HL-60/S4 treated with retinoic acid at 250 ng/mL for 4 days and 3 days (cell line): ENCODE data around the gene SLC34A1.

Source experiments
- in situ Hi-C: fragments of 300-500 bp; cut with MboI; formaldehyde crosslinking; loops from 2 replicates; pipeline ENCODE4 v1.7.0; 2022; ENCODE audit warnings: low sequenced_read_pairs

SLC34A1 gene

DNA sequence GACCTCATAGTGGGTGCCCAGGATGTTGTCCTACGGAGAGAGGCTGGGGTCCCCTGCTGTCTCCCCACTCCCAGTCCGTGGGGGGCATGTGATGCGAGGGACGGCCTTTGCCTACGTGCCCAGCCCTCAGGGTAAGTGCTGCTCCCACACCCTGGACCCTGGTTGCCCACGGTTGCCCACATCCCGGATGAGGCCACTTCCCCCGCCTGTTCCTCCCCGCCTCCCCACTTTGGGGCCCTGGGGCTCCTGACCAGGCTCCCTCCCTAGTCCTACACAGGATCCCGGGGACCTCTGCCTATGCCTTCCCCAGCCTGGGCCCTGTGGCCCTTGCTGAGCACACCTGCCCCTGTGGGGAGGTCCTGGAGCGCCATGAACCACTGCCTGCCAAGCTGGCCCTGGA lies 1.5 kb downstream of the SLC34A1 start:
- in situ Hi-C loops = no loop called here

GRCh38 chr5:177386542-177386941 lies 2.3 kb downstream of the SLC34A1 start:
- in situ Hi-C loops = no loop called here

- in situ Hi-C loops = no loop called here
Measured at GRCh38 chr5:177387405-177387804, 3.2 kb downstream of the SLC34A1 start.

DNA sequence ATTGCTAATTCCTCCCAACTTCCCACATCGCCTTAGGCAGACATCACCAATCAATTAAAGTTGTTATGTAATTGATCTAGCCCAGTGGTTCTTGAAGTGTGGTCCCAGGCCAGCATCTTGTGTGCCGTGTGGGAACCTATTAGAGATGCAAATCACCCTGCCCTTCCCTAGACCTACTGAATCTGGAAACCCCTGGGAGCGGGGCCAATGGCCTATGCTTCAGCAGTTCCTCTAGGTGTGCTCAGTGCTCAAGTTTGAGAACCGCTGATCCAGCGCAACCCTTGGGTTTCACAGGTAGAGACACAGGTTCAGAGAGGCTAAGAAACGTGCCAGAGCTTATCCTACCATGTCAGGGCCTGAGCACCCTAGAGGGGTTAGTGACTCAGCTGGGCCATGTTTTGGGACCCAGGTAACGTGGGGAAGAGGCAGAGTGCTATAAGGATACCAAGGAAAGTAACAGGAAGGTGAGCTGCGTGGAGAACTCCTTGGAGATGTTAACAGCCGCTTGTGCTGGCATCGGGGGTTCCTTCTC lies 4.4 kb downstream of the SLC34A1 start:
- in situ Hi-C loops = no loop called here

DNA sequence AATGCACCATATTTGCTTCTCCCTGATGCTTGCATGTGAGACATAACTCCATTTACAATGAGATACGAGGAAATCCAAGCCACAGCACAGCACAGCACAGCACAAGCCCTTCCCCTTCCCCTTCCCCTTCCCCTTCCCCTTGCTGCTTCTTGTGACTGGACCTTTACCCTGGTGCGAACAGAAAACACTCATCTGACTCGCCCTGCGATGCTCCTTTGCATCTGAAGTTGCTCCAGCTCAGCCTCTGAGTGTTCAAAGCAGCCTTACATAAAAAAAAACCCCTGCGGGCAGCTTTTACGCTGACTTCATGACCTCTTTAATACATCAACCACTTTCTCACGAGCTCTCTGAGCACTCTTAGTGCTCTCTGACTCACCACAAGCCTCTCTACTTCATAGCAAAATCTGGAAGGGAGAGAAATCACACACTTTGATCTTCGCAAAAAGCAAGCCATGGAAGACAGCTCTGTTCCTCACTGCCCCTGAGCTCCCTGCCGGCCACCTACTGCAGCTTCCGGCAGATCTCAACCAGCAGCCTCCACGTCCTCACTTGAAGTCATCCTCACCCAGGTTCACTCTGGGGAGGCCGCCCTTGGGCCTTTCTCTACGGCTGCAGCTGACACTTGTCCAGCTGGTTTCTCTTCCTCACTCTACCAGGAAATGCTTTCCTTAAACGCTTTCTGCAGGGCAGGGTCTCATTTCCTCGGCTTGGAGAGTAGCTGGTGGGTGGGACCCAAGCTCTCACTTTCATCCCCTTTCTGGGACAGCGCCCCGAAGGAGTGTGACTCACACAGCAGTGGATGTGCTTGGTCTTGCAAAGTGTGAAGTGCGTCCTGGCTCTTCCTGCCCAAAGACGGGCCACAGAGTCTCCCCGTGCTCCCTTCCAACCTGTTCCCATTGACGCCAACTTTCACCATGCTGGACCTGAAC lies 5.3 kb downstream of the SLC34A1 start:
- in situ Hi-C loops = loop anchor here (5.0 kb wide), 1 partner anchor 53 kb away; no protein-coding TSS in a partner anchor

DNA sequence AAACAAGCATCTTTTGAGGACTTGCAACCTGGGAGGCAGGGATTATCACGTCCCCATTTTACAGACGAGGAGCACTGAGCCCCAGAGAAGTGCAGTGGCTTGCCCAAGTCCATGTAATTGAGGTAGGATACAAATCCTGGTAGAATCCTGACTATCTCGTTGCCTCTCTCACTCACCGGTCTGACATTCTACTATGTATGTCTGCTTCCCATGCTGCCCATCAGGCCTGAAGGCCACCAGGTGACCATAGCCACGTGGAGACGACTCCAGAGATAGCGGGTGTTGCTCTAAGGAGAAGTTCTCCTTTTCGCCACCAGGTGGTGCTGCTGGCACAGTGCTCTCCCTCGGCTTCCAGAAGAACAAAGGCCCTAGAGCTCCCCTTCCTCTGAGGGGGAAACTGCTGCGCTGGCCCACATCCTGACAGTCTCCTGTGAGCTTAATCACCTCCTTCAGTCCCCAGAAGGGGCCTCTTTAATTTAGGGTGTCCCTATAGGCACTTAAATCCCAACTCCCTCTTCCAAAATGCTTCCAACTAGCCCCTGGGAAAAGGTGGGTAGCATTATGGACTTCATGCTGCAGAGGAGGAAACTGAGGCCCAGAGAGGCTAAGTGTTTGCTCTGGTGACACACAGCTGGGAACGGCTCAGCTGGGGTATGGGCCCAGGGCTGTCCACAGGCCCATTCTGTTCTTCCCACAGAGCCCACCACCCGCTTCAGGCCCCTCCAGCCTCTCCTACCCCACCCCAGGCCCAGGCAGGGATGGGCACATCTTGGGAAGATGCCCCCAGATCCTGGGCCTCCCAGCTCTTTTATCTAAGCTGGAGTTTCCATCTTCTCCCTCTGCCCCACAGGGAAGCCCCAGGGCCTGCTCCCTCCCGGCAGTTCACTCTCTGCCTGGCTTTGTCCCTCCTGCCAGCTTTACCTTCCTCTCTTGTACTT lies 6.4 kb downstream of the SLC34A1 start:
- in situ Hi-C loops = loop anchor here (5.0 kb wide), 1 partner anchor 52 kb away; no protein-coding TSS in a partner anchor

GRCh38 chr5:177392765-177393164 lies 8.5 kb downstream of the SLC34A1 start:
- in situ Hi-C loops = loop anchor here (5.0 kb wide), 1 partner anchor 50 kb away; no protein-coding TSS in a partner anchor

DNA sequence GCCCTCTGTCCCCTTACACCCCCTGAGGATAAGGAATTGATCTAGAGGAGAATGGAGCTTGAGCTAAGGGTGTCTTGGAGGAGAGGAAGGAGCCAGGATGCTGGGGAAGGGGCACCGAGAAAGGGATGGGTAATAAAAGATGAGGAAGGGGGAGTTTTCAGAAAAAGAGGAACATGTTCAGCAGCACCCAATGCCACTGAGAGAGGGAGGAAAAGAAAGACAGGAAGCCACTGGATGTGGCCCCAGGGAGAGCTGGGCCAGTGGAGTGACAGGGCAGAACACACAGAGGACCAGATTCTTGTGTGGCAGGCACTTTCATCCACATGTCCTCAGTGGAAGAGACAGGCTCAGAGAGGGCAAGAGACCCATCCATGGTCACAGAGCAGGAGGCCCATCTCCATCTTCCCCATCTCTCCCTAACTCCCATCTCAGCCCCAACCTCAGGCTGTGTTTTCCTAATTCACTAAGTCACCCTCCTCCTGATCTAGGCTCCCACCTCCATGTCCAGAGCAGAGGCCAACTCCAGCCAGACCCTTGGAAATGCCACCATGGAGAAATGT lies 9.1 kb downstream of the SLC34A1 start:
- in situ Hi-C loops = loop anchor here (5.0 kb wide), 1 partner anchor 49 kb away; no protein-coding TSS in a partner anchor

DNA sequence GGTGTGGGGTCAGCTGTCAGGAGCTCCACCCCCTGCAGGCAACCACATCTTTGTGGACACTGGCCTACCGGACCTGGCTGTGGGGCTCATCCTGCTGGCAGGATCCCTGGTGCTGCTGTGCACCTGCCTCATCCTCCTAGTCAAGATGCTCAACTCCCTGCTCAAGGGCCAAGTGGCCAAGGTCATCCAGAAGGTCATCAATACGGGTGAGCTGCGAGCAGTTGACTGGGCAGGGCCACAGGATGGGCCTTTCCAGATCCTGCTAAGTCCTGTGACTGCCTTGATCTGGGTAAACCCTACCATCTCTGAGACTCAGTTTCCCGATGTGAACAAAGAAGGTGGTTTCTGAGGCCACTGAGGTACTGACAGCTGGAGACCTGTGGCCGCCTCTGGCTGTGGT lies 9.8 kb downstream of the SLC34A1 start:
- in situ Hi-C loops = loop anchor here (5.0 kb wide), 1 partner anchor 48 kb away; no protein-coding TSS in a partner anchor

DNA sequence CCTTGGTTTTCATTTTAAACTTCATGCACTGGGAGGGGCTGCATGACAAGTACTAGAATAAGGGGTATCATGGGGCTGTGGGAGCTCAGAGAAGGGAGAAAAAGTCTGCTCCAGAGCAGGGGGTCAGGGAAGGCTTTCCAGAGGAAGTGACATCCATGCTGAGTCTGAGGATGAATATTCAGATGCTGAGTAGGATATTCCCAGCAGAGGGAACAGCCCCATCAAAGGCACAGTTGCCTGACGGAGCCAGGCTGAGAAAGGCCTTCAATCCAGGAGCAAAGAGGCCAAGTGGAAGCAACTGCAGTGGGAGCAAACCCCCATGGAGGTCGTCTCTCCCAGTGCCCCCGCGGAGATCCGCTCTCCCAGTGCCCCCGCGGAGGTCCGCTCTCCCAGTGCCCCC lies 11.8 kb downstream of the SLC34A1 start:
- in situ Hi-C loops = no loop called here

- in situ Hi-C loops = no loop called here
Measured at GRCh38 chr5:177396807-177397206, 12.6 kb downstream of the SLC34A1 start.

DNA sequence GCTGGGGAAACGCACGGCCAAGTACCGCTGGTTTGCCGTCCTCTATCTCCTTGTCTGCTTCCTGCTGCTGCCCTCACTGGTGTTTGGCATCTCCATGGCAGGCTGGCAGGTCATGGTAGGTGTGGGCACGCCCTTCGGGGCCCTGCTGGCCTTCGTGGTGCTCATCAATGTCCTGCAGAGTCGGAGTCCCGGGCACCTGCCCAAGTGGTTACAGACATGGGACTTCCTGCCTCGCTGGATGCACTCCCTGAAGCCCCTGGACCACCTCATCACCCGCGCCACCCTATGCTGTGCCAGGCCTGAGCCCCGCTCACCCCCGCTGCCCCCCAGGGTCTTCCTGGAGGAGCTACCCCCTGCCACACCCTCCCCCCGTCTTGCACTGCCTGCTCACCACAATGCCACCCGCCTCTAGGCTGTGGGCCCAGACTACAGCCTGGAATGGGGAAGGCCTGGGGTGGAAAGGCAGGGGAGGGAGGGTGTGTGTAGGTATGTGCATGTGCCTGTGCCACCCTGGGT lies 13.7 kb downstream of the SLC34A1 start:
- in situ Hi-C loops = no loop called here

DNA sequence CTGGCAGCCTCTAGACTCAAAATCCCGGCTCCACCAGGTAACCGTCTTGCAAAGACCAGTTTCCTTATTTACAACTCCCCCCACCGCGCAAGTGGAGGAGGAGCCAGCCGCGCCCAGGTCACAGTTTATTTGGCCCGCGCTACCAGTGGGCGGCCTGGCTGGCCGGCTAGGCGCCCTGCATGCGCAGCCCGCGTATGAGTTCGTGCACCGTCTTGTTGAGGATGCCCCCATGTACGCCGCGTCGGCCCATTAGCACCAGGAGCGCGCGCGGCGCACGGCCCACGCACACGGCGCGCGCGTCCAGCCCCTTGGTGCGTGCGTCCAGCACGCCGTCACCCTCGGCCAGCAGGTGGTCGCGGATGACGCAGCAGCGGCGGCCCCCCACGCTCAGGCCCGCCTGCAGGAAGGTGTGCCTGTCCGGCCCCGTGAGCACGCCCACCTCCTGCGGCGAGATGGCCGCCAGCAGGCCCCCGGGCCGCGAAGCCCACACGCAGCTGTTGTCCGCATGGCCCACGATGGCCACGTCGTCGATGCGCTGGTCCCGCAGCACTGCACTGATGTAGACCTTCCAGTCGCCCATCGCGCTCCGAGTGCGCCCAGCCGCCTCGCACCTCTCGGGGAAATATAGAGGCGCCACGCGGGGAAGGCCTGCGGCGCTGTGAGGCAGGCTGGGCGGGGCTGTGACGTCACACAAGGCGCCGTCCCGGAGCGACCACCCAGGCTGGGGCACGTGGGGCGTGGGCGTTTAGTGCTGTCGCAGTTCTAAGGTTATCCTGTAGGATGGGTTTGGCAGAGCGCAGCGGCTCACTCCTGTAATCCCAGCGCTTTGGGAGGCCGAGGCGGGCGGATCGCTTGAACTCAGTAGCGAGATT lies 16.0 kb downstream of the SLC34A1 start, which contains the start of gene PFN3:
Gene PFN3, minus strand, starts transcription at position 665 of the 872 bp plus-strand sequence. Its CDS starts 85 bp downstream, at position 580.
- in situ Hi-C loops = no loop called here

DNA sequence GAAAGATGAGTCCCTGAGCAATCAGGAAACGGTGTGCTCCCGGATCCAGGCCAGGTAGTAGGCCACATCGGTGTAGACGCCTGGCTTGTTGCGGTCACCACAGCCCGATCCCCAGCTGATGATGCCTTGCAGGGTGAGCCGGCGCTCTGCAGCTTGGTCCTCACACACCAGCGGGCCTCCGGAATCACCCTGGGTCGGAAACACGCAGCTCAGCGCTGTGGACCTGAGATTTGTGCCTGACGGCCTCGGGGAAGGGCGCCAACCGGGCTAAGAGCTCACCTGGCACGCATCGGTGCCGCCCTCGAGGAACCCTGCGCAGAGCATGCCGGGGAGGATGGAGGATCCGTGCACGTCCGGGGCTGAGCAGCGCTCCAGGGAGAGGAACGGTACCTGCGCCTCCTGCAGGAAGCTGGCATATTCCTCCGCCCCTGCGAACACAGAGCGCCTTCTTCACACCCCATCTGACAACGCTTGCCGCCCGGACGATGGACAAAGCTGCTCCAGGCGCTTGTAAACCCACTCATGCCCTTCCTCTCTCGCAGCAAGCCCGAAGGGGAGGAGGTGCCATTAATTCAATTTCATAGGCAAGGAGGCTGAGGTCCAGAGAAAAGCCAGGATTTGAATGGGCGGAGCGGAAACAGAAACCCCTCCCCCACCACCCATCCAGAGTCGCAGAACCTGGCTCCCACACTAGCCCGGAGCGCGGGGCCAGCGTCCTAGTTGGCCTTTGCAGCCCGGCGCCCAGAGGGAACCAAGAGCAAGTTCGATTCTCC lies 18.2 kb downstream of the SLC34A1 start:
- in situ Hi-C loops = no loop called here

- in situ Hi-C loops = no loop called here
Measured at GRCh38 chr5:177403102-177403791, 19.0 kb downstream of the SLC34A1 start.

GRCh38 chr5:177403792-177404640 lies 19.8 kb downstream of the SLC34A1 start:
- in situ Hi-C loops = no loop called here

DNA sequence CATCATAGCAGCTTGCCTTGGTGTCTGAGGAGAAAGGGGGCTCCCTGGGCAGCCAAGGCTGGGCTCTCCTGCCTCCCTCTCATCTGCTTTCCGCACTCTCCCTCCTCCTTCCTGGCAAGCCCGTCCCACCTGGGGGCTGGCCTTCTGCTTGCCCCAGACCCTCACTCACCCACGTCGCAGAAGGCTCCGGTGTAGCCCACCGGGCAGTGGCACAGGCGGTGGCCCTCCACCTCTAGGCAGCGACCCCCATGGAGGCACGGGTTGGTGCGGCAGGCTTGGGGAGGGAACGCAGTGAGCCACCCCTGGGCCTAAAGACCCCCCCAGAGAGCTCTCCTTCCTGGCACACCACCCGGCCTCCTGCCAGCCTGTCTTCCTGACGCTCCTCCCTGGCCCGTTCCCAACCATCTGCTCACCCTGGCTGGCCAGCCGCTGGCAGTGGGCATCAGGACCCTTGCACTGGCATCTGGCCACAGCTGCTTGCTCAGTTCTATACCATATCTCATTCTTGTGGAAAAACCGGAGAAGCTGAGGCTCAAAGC lies 20.5 kb downstream of the SLC34A1 start:
- in situ Hi-C loops = no loop called here
